Right lobe of liver (tissue), 6 donors: Measurements from ENCODE around the gene PARP15. TPM values are rescaled to one million over a fixed set of nuclear protein-coding genes. Genes with fewer than 3 reads are reported as not detected.
A peak's percentile ranks its signal among the peaks of the same experiment; 100 is the strongest.

Experiments
- ATAC-seq, 4 donors: fragments of 200-7000 bp; cut with Tn5 transposase; one replicate each; pipeline ENCODE4 v1.9.1; 2020; ENCODE audit warnings: mild to moderate bottlenecking in 4 of 4, moderate library complexity in 4 of 4
- DNase-seq, 3 donors: peaks; one replicate each; pipeline ENCODE4 v3.0.0-alpha.2; 2020
- H3K27ac ChIP-seq, 3 donors: fragments of 200-600 bp; one replicate each; pipeline ENCODE4 v1.8.0; 2022
- H3K27me3 ChIP-seq, 2 donors: fragments of 200-600 bp; one replicate each; pipeline ENCODE4 v1.8.0; 2022
- H3K36me3 ChIP-seq, 4 donors: fragments of 200-600 bp; sonication (generic) in 1 of 4; one replicate each; pipeline versions ENCODE4 v1.5.1 to v1.8.0; 2017 to 2022; ENCODE audit warnings: control low read depth in 1 of 4
- H3K4me1 ChIP-seq, 4 donors: fragments of 200-600 bp; sonication (generic) in 1 of 4; one replicate each; pipeline versions ENCODE4 v1.5.1 to v1.8.0; 2017 to 2022; ENCODE audit warnings: control low read depth in 1 of 4
- H3K4me3 ChIP-seq, 3 donors: fragments of 200-600 bp; one replicate each; pipeline ENCODE4 v1.8.0; 2022
- H3K9me3 ChIP-seq, 4 donors: fragments of 200-600 bp; sonication (generic) in 1 of 4; one replicate each; pipeline versions ENCODE4 v1.5.1 to v1.8.0; 2017 to 2022; ENCODE audit warnings: control low read depth in 1 of 4
- POLR2A ChIP-seq: fragments of 450-650 bp; IDR thresholded peaks from one replicate; pipeline ENCODE4 v1.6.1; 2017; ENCODE audit warnings: antibody characterized with exemption, mild to moderate bottlenecking
- WGBS: methylation state at CpG from one replicate; pipeline ENCODE4 v1.1.6; 2018; ENCODE audit warnings: low coverage, low lambda C conversion rate; ENCODE audit not compliant: insufficient coverage; ENCODE audit errors: missing lambda C conversion rate; 5-methylcytosine and 5-hydroxymethylcytosine counted together
- intact Hi-C, 2 donors: fragments of 100-400 bp; cut with DNase I; formaldehyde crosslinking; loops; one replicate each; pipeline versions ENCODE4 v1.11.2 to v1.14.1; 2022
- total RNA-seq, 6 experiments: library from RNA; depleted of rRNA in 2 of 6; stranded (reverse); fragments of >200 nt in 2 of 6; fragmentation: NEBNext Ultra II Directional in 3 of 6; extraction: Animal tissue kit (Norgen Biotek cat#: 25700) in 3 of 6; gene quantifications; one replicate each; pipeline versions ENCODE4 v1.1.0 to v1.2.4, GENCODE V29; 2016 to 2023
- TF ChIP-seq, protein P1 (sequence below), 4 donors: fragments of 200-600 bp in 3 of 4; fragments of 450-650 bp in 1 of 4; IDR thresholded peaks; one replicate each; pipeline versions ENCODE4 v1.5.1 to v1.8.0; 2016 to 2022; ENCODE audit warnings: antibody characterized with exemption in 4 of 4, mild to moderate bottlenecking in 2 of 4
- donor health status: DM: no; HTN: yes; CAD: no.
- donor health status: DM: no; HTN: no; CAD: no.
- donor health status: DM: no; HTN: no; CAD: no.
- donor health status: DM: no; HTN: yes; CAD: no.
- donor health status: DM: no; HTN: yes; CAD: no.

The PARP15 gene
- total RNA-seq, 6 experiments from 2014 or later, result 0.37 to 1.5 (median 1.3) TPM

- Histone ChIP-seq H3K4me3 (no peak overlapping the region), H3K9me3 (no peaks in the 10 kb centered on the region), H3K36me3 (no peaks in the 10 kb centered on the region), H3K27ac (no peak overlapping the region), H3K27me3 (no peaks in the 10 kb centered on the region), H3K4me1 (no peaks in the 10 kb centered on the region)
- ATAC-seq (no peak), DNase-seq (no peak)
- no peak for TF ChIP-seq POLR2A
- TF ChIP-seq, protein P1, sequence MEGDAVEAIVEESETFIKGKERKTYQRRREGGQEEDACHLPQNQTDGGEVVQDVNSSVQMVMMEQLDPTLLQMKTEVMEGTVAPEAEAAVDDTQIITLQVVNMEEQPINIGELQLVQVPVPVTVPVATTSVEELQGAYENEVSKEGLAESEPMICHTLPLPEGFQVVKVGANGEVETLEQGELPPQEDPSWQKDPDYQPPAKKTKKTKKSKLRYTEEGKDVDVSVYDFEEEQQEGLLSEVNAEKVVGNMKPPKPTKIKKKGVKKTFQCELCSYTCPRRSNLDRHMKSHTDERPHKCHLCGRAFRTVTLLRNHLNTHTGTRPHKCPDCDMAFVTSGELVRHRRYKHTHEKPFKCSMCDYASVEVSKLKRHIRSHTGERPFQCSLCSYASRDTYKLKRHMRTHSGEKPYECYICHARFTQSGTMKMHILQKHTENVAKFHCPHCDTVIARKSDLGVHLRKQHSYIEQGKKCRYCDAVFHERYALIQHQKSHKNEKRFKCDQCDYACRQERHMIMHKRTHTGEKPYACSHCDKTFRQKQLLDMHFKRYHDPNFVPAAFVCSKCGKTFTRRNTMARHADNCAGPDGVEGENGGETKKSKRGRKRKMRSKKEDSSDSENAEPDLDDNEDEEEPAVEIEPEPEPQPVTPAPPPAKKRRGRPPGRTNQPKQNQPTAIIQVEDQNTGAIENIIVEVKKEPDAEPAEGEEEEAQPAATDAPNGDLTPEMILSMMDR (IDR thresholded peaks at IDR 0.05), result no peak
- intact Hi-C loops, result no loop called here
- WGBS, result 100% methylated on average over 1 of the region's 1 CpG
These were observed 31.5 kb downstream of the PARP15 start for GRCh38 chr3:122608916-122609315.

- peak in 2 of 4 donors; percentile 21 to 71 for ATAC-seq
- 78% methylated on average over 7 of the region's 7 CpGs for WGBS
- no peak for DNase-seq
- intact Hi-C loops, result no loop called here
- H3K9me3 ChIP-seq, result no peaks in the 10 kb centered on the region
- H3K27me3 ChIP-seq, result no peaks in the 10 kb centered on the region
- H3K36me3 ChIP-seq, result no peaks in the 10 kb centered on the region
- H3K4me3 ChIP-seq, result no peak overlapping the region
- H3K27ac ChIP-seq, result no peak overlapping the region
- no peaks in the 10 kb centered on the region for H3K4me1 ChIP-seq
- no peak for TF ChIP-seq POLR2A
- TF ChIP-seq, protein P1 (IDR thresholded peaks at IDR 0.05), result no peak
These were observed 32.5 kb downstream of the PARP15 start for GRCh38 chr3:122609798-122610559.

GRCh38 chr3:122612696-122613095, 35.2 kb downstream of the PARP15 start:
- Histone ChIP-seq H3K4me1 (no peaks in the 10 kb centered on the region), H3K27me3 (no peaks in the 10 kb centered on the region), H3K4me3 (no peak overlapping the region), H3K9me3 (no peaks in the 10 kb centered on the region), H3K27ac (no peak overlapping the region), H3K36me3 (no peaks in the 10 kb centered on the region)
- 94% methylated on average over 3 of the region's 5 CpGs for WGBS
- no peak for DNase-seq
- intact Hi-C loops, result no loop called here
- TF ChIP-seq, protein P1 (IDR thresholded peaks at IDR 0.05), result no peak
- TF ChIP-seq POLR2A, result no peak
- peak in 1 of 4 donors; percentile 50 for ATAC-seq

DNA sequence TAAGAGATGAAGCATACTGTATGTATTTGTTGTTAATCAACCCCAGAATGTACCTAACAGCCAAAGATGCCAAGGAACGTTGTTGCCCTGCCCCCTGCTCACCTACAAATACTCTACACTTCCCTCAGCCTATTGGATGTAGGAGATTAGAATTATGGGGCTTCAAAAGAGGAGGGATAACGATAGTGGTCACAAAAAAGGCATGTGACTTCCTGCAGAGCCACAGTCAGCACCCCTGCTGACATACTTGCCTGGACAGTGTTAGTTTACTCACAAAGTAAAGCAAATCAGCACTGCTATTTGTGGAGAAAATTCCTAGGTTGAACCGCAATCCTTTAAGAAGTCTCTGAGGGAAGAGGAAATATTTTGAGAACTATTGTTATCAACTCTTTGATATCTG, 37.9 kb downstream of the PARP15 start:
- DNase-seq (no peak), ATAC-seq (no peak)
- Histone ChIP-seq H3K36me3 (no peaks in the 10 kb centered on the region), H3K27ac (no peak overlapping the region), H3K9me3 (no peaks in the 10 kb centered on the region), H3K4me1 (no peaks in the 10 kb centered on the region), H3K4me3 (no peak overlapping the region), H3K27me3 (no peaks in the 10 kb centered on the region)
- intact Hi-C loops, result no loop called here
- WGBS, result 62% methylated on average over 3 of the region's 3 CpGs
- TF ChIP-seq, protein P1 (IDR thresholded peaks at IDR 0.05), result no peak
- TF ChIP-seq POLR2A, result no peak
